Stimulated activated CD4-positive, alpha-beta T cell treated with anti-CD3 and anti-CD28 coated beads, Interleukin-2, amount 100 ng/mL, for 4 hours (primary cell): ENCODE data around the gene IQGAP3.

ENCODE experiments used
- DNase-seq: peaks from one replicate; pipeline ENCODE4 v3.0.0-alpha.2; 2020; ENCODE audit warnings: low read depth

Gene IQGAP3

GRCh38 chr1:156497078-156497742 lies 75.2 kb downstream of the IQGAP3 start:
- no peak for DNase-seq

GRCh38 chr1:156496211-156496761 lies 76.1 kb downstream of the IQGAP3 start:
- DNase-seq, result no peak

DNA sequence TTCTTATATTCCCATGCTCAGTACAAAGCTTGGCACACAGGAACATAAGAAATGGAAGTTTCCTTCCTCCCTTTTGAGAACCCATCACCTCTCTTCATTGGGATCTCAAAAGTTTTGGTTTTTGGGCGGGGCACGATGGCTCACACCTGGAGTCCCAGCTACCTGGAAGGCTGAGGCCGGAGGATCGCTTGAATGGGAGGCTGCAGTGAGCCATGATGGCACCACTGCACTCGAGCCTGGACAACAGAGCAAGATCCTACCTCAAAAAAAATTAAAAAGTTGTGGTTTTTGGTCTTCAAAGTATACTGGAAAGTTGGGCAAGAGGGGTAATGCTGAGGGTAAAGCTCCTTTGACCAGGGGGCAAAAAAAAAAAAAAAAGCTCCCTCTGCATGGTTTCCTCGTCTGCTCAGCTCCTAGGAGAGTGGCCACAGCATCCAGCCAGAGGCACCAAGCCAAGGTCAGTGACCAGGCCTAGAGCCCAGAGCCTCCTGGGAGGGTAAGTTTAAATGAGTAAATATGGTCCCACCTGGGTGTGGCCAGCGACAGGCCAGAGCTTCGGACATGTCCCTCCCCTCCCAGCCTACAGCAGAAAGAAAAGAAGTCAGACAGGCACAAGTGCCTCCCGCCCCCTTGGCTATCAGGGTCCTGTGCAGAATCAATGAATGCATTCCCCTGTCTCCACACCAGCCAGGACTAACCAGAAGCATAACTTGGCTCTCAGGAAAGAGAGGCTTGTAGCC lies 76.8 kb downstream of the IQGAP3 start:
- DNase-seq, result no peak

- no peak for DNase-seq
These were observed 78.0 kb downstream of the IQGAP3 start for GRCh38 chr1:156494309-156494895.

GRCh38 chr1:156493742-156494141 lies 78.6 kb downstream of the IQGAP3 start:
- no peak for DNase-seq

- no peak for DNase-seq
These were observed 79.2 kb downstream of the IQGAP3 start for GRCh38 chr1:156493154-156493631.

GRCh38 chr1:156492591-156493080 lies 79.7 kb downstream of the IQGAP3 start:
- DNase-seq, result no peak

- DNase-seq, result no peak
These were observed 80.3 kb downstream of the IQGAP3 start for GRCh38 chr1:156492013-156492590.

- no peak for DNase-seq
These were observed 81.0 kb downstream of the IQGAP3 start for GRCh38 chr1:156491151-156491949.

GRCh38 chr1:156490401-156491032 lies 81.8 kb downstream of the IQGAP3 start:
- no peak for DNase-seq

- DNase-seq, result no peak
These were observed 82.5 kb downstream of the IQGAP3 start for GRCh38 chr1:156489935-156490293.

- DNase-seq, result peak; percentile 67
These were observed 83.0 kb downstream of the IQGAP3 start for GRCh38 chr1:156489166-156489934.

DNA sequence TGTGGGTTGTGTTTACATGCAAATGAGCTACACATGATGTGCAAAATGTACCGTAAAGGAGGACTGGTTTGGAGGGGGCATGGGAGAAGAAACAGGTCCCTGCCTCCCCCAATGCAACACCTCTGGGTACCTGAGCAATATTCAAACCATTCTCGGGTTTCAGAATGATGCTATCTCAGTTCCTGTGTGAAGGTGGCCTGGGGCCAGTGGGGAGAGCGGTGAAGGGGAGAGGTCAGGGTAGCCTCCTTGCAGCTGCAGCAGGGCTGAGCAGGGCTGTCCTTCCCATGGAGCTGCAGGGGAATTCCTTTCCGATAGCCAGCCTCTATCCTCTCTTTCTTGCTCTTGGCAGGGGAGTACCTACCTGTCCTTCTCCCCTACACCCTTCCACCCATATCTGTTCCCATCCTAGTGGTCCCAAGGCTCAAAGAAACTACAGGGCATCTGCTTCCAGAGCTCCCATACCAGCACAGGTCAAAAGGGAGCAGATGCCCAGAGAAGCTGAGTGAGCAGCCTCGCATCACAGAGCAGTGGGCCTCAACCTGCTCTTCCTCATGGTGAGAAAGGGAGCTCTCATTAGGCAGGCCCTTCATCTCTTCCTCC lies 83.7 kb downstream of the IQGAP3 start:
- no peak for DNase-seq

GRCh38 chr1:156487862-156488261 lies 84.5 kb downstream of the IQGAP3 start:
- no peak for DNase-seq

GRCh38 chr1:156486421-156487344 lies 85.7 kb downstream of the IQGAP3 start:
- no peak for DNase-seq

- DNase-seq, result no peak
These were observed 86.4 kb downstream of the IQGAP3 start for GRCh38 chr1:156485984-156486383.

- no peak for DNase-seq
These were observed 87.8 kb downstream of the IQGAP3 start for GRCh38 chr1:156484480-156485058.

- no peak for DNase-seq
These were observed 89.0 kb downstream of the IQGAP3 start for GRCh38 chr1:156483397-156483796.
